ENCODE results near the gene NAGK.

NAGK gene

GRCh38 chr2:71063216-71063615 lies 5.2 kb upstream of the NAGK start:
- Histone ChIP-seq H3K27ac (replicated peaks) (peak overlapping the region; percentile 92; the same call in 1 of the 2 replicates), H3K27me3 (ENCODE audit: insufficient read depth, poor library complexity, severe bottlenecking) (no peaks in the 10 kb centered on the region), H3K4me3 (replicated peaks; ENCODE audit: insufficient read depth, low read length) (no peak overlapping the region)
- TF ChIP-seq POLR2AphosphoS5 (IDR thresholded peaks at IDR 0.05; ENCODE audit: low read depth) (no peak), GABPA (IDR thresholded peaks at IDR 0.05; ENCODE audit: low read depth) (no peak), SPI1 (IDR thresholded peaks at IDR 0.05; ENCODE audit: borderline replicate concordance, low read depth) (no peak)
- TF ChIP-seq, protein P1, sequence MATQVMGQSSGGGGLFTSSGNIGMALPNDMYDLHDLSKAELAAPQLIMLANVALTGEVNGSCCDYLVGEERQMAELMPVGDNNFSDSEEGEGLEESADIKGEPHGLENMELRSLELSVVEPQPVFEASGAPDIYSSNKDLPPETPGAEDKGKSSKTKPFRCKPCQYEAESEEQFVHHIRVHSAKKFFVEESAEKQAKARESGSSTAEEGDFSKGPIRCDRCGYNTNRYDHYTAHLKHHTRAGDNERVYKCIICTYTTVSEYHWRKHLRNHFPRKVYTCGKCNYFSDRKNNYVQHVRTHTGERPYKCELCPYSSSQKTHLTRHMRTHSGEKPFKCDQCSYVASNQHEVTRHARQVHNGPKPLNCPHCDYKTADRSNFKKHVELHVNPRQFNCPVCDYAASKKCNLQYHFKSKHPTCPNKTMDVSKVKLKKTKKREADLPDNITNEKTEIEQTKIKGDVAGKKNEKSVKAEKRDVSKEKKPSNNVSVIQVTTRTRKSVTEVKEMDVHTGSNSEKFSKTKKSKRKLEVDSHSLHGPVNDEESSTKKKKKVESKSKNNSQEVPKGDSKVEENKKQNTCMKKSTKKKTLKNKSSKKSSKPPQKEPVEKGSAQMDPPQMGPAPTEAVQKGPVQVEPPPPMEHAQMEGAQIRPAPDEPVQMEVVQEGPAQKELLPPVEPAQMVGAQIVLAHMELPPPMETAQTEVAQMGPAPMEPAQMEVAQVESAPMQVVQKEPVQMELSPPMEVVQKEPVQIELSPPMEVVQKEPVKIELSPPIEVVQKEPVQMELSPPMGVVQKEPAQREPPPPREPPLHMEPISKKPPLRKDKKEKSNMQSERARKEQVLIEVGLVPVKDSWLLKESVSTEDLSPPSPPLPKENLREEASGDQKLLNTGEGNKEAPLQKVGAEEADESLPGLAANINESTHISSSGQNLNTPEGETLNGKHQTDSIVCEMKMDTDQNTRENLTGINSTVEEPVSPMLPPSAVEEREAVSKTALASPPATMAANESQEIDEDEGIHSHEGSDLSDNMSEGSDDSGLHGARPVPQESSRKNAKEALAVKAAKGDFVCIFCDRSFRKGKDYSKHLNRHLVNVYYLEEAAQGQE (IDR thresholded peaks at IDR 0.05; ENCODE audit: insufficient replicate concordance, low read depth): no peak
- TF ChIP-seq, protein P2, sequence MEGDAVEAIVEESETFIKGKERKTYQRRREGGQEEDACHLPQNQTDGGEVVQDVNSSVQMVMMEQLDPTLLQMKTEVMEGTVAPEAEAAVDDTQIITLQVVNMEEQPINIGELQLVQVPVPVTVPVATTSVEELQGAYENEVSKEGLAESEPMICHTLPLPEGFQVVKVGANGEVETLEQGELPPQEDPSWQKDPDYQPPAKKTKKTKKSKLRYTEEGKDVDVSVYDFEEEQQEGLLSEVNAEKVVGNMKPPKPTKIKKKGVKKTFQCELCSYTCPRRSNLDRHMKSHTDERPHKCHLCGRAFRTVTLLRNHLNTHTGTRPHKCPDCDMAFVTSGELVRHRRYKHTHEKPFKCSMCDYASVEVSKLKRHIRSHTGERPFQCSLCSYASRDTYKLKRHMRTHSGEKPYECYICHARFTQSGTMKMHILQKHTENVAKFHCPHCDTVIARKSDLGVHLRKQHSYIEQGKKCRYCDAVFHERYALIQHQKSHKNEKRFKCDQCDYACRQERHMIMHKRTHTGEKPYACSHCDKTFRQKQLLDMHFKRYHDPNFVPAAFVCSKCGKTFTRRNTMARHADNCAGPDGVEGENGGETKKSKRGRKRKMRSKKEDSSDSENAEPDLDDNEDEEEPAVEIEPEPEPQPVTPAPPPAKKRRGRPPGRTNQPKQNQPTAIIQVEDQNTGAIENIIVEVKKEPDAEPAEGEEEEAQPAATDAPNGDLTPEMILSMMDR (IDR thresholded peaks at IDR 0.05; ENCODE audit: insufficient read depth, low read length): no peak
- DNase-seq (ENCODE audit: low read depth in 1 of 2, low spot score in 1 of 2): no peak

- no peaks in the 10 kb centered on the region for H3K27me3 ChIP-seq (ENCODE audit: insufficient read depth, poor library complexity, severe bottlenecking)
- H3K4me3 ChIP-seq (replicated peaks; ENCODE audit: insufficient read depth, low read length): peak overlapping the region; percentile 16
- TF ChIP-seq POLR2AphosphoS5 (IDR thresholded peaks at IDR 0.05; ENCODE audit: low read depth) (no peak), SPI1 (IDR thresholded peaks at IDR 0.05; ENCODE audit: borderline replicate concordance, low read depth) (no peak), GABPA (IDR thresholded peaks at IDR 0.05; ENCODE audit: low read depth) (no peak)
- TF ChIP-seq, protein P2 (IDR thresholded peaks at IDR 0.05; ENCODE audit: insufficient read depth, low read length): no peak
- TF ChIP-seq, protein P1 (IDR thresholded peaks at IDR 0.05; ENCODE audit: insufficient replicate concordance, low read depth): no peak
- DNase-seq (ENCODE audit: low read depth in 1 of 2, low spot score in 1 of 2): peak in 1 of 2 experiments; percentile 26
- H3K27ac ChIP-seq (replicated peaks): peak overlapping the region; percentile 92
Measured at GRCh38 chr2:71064110-71064611, 4.3 kb upstream of the NAGK start.

GRCh38 chr2:71064754-71065621 lies 3.5 kb upstream of the NAGK start:
- TF ChIP-seq, protein P2 (IDR thresholded peaks at IDR 0.05; ENCODE audit: insufficient read depth, low read length): no peak
- TF ChIP-seq SPI1 (IDR thresholded peaks at IDR 0.05; ENCODE audit: borderline replicate concordance, low read depth) (peak; percentile 87), POLR2AphosphoS5 (IDR thresholded peaks at IDR 0.05; ENCODE audit: low read depth) (peak; percentile 11; the same call in 1 of the 2 replicates), GABPA (IDR thresholded peaks at IDR 0.05; ENCODE audit: low read depth) (no peak)
- TF ChIP-seq, protein P1 (IDR thresholded peaks at IDR 0.05; ENCODE audit: insufficient replicate concordance, low read depth): peak; percentile 26
- Histone ChIP-seq H3K27ac (replicated peaks) (peak overlapping the region; percentile 92), H3K27me3 (ENCODE audit: insufficient read depth, poor library complexity, severe bottlenecking) (no peaks in the 10 kb centered on the region), H3K4me3 (replicated peaks; ENCODE audit: insufficient read depth, low read length) (peak overlapping the region; percentile 8)
- peak; percentile 87 to 88 for DNase-seq (ENCODE audit: low read depth in 1 of 2, low spot score in 1 of 2)

All from HL-60 (cell line).